WTC11 (cell line): ENCODE data around the gene SPIRE1. TPM values are rescaled to one million over a fixed set of nuclear protein-coding genes. Genes with fewer than 3 reads are reported as not detected.

Source experiments
- ATAC-seq: fragments of 200-7000 bp; cut with Tn5 transposase; 2 replicates; pipeline ENCODE4 v1.10.0; 2021; ENCODE audit warnings: mild to moderate bottlenecking, moderate library complexity
- CTCF ChIA-PET: fragments of 300-600 bp; sonication (Branson Sonifier 250); formaldehyde crosslinking; loops from one replicate; lab custom pipeline; 2021; ENCODE audit warnings: antibody characterized with exemption; lab: Charles Lee
- POLR2A ChIA-PET: fragments of 350-600 bp; sonication (Branson Sonifier 250); formaldehyde crosslinking; loops from one replicate; lab custom pipeline; 2021; ENCODE audit warnings: antibody characterized with exemption; lab: Charles Lee
- DNase-seq: peaks from one replicate; pipeline ENCODE4 v3.0.0; 2021; ENCODE audit warnings: low spot score
- H3K27ac Mint-ChIP-seq: 2 replicates; pipeline ENCODE4 v1.8.0; 2021; ENCODE audit warnings: mixed read lengths
- H3K27me3 Mint-ChIP-seq: 2 replicates; pipeline ENCODE4 v1.8.0; 2021; ENCODE audit warnings: low read depth, mild to moderate bottlenecking, moderate library complexity, mixed read lengths
- H3K36me3 Mint-ChIP-seq: 2 replicates; pipeline ENCODE4 v1.8.0; 2021; ENCODE audit warnings: mixed read lengths
- H3K4me1 Mint-ChIP-seq: 2 replicates; pipeline ENCODE4 v1.8.0; 2022; ENCODE audit warnings: mixed read lengths
- H3K4me3 Mint-ChIP-seq: 2 replicates; pipeline ENCODE4 v1.8.0; 2021; ENCODE audit warnings: mild to moderate bottlenecking, moderate library complexity, mixed read lengths
- H3K9me3 Mint-ChIP-seq: 2 replicates; pipeline ENCODE4 v1.8.0; 2021; ENCODE audit warnings: mixed read lengths
- CREB1 ChIP-seq: sonication (generic); formaldehyde crosslinking; IDR thresholded peaks from 2 replicates; pipeline ENCODE4 v1.8.0; 2023; ENCODE audit warnings: mild to moderate bottlenecking, missing genetic modification reagents
- E2F5 ChIP-seq: sonication (generic); formaldehyde crosslinking; IDR thresholded peaks from 2 replicates; pipeline ENCODE4 v1.8.1; 2022; ENCODE audit warnings: mild to moderate bottlenecking, moderate library complexity, missing genetic modification reagents
- EMX1 ChIP-seq: fragments of 250-450 bp; sonication (Bioruptor Pico); IDR thresholded peaks from 2 replicates; pipeline ENCODE4 v1.8.0; 2021; ENCODE audit warnings: mild to moderate bottlenecking
- ERG ChIP-seq: fragments of 250-450 bp; sonication (Bioruptor Pico); IDR thresholded peaks from 2 replicates; pipeline ENCODE4 v1.8.0; 2021; ENCODE audit warnings: mild to moderate bottlenecking
- FOXK1 ChIP-seq: sonication (generic); formaldehyde crosslinking; IDR thresholded peaks from 2 replicates; pipeline ENCODE4 v1.8.0; 2022; ENCODE audit warnings: mild to moderate bottlenecking, moderate library complexity, missing genetic modification reagents
- FOXP1 ChIP-seq: sonication (generic); formaldehyde crosslinking; IDR thresholded peaks from 2 replicates; pipeline ENCODE4 v1.8.0; 2022; ENCODE audit warnings: missing genetic modification reagents, mild to moderate bottlenecking, moderate library complexity, borderline replicate concordance
- HMGA2 ChIP-seq: fragments of 250-450 bp; sonication (Bioruptor Pico); IDR thresholded peaks from 2 replicates; pipeline ENCODE4 v1.4.0; 2021; ENCODE audit warnings: mild to moderate bottlenecking, moderate library complexity
- IRF1 ChIP-seq: sonication (generic); formaldehyde crosslinking; IDR thresholded peaks from 2 replicates; pipeline ENCODE4 v1.8.0; 2023; ENCODE audit warnings: missing genetic modification reagents
- MXD4 ChIP-seq: fragments of 250-450 bp; sonication (Bioruptor Pico); IDR thresholded peaks from 2 replicates; pipeline ENCODE4 v1.8.0; 2021; ENCODE audit warnings: mild to moderate bottlenecking, moderate library complexity, borderline replicate concordance
- MYBL2 ChIP-seq: sonication (generic); formaldehyde crosslinking; IDR thresholded peaks from 2 replicates; pipeline ENCODE4 v1.8.1; 2023; ENCODE audit warnings: mild to moderate bottlenecking, moderate library complexity, missing genetic modification reagents
- PRRX2 ChIP-seq: fragments of 250-450 bp; sonication (Bioruptor Pico); IDR thresholded peaks from 2 replicates; pipeline ENCODE4 v1.8.0; 2021; ENCODE audit warnings: mild to moderate bottlenecking
- TEAD1 ChIP-seq: sonication (generic); formaldehyde crosslinking; IDR thresholded peaks from 2 replicates; pipeline ENCODE4 v1.8.0; 2022; ENCODE audit warnings: mild to moderate bottlenecking, missing genetic modification reagents
- ZBTB43 ChIP-seq: sonication (generic); formaldehyde crosslinking; IDR thresholded peaks from 2 replicates; pipeline ENCODE4 v1.8.1; 2023; ENCODE audit warnings: mild to moderate bottlenecking, missing genetic modification reagents
- ZNF263 ChIP-seq: sonication (generic); formaldehyde crosslinking; IDR thresholded peaks from 2 replicates; pipeline ENCODE4 v1.8.1; 2022; ENCODE audit warnings: low read depth, mild to moderate bottlenecking, moderate library complexity, missing genetic modification reagents
- ZNF281 ChIP-seq: sonication (generic); formaldehyde crosslinking; IDR thresholded peaks from 2 replicates; pipeline ENCODE4 v1.8.0; 2023; ENCODE audit warnings: mild to moderate bottlenecking, missing genetic modification reagents
- ZNF317 ChIP-seq: sonication (generic); formaldehyde crosslinking; IDR thresholded peaks from 2 replicates; pipeline ENCODE4 v1.8.1; 2023; ENCODE audit warnings: low read depth, mild to moderate bottlenecking, moderate library complexity, missing genetic modification reagents, borderline replicate concordance
- ZNF396 ChIP-seq: fragments of 250-450 bp; sonication (Bioruptor Pico); IDR thresholded peaks from 2 replicates; pipeline ENCODE4 v1.8.0; 2021; ENCODE audit warnings: mild to moderate bottlenecking, moderate library complexity, borderline replicate concordance
- ZNF416 ChIP-seq: fragments of 250-450 bp; sonication (Bioruptor Pico); IDR thresholded peaks from 2 replicates; pipeline ENCODE4 v1.9.0; 2021; ENCODE audit warnings: mild to moderate bottlenecking, inconsistent platforms
- ZNF425 ChIP-seq: fragments of 250-450 bp; sonication (Bioruptor Pico); conservative IDR thresholded peaks from 2 replicates; pipeline ENCODE4 v1.9.0; 2021; ENCODE audit warnings: mild to moderate bottlenecking
- total RNA-seq: library from RNA; stranded (reverse); gene quantifications from 3 replicates; pipeline ENCODE4 v1.2.3, GENCODE V29; 2021

Gene SPIRE1
- total RNA-seq, 1 experiment from 2014 or later, result 19.3 TPM

GRCh38 chr18:12491611-12492435 lies 166.1 kb downstream of the SPIRE1 start:
- H3K36me3 Mint-ChIP-seq, result peaks cover 3% of the 10 kb centered on the region; the same call in 1 of the 2 replicates
- TF ChIP-seq EMX1 (CRISPR knock-in tag), result no peak
- no peak for TF ChIP-seq ZNF281 (CRISPR knock-in tag)
- TF ChIP-seq MXD4 (CRISPR knock-in tag), result no peak
- no peak for TF ChIP-seq ZNF317 (CRISPR knock-in tag)
- no peak for TF ChIP-seq PRRX2 (CRISPR knock-in tag)
- no peak for TF ChIP-seq ERG
- TF ChIP-seq E2F5 (CRISPR knock-in tag), result no peak
- no peak for TF ChIP-seq ZNF425
- TF ChIP-seq IRF1 (CRISPR knock-in tag), result no peak
- TF ChIP-seq TEAD1 (CRISPR knock-in tag), result no peak
- no peak for TF ChIP-seq ZNF263 (CRISPR knock-in tag)
- no peak for TF ChIP-seq MYBL2 (CRISPR knock-in tag)
- TF ChIP-seq FOXP1 (CRISPR knock-in tag), result no peak
- TF ChIP-seq CREB1 (CRISPR knock-in tag), result no peak
- no peak for TF ChIP-seq ZBTB43 (CRISPR knock-in tag)
- no peak for TF ChIP-seq FOXK1 (CRISPR knock-in tag)
- TF ChIP-seq ZNF396 (CRISPR knock-in tag), result no peak
- TF ChIP-seq ZNF416 (CRISPR knock-in tag), result no peak
- no peak for TF ChIP-seq HMGA2 (CRISPR knock-in tag)
- H3K27ac Mint-ChIP-seq, result peak overlapping the region; percentile 1
- no peaks in the 10 kb centered on the region for H3K4me1 Mint-ChIP-seq
- ATAC-seq (no peak), DNase-seq (no peak)
- H3K9me3 Mint-ChIP-seq, result peaks cover 3% of the 10 kb centered on the region; the same call in 1 of the 2 replicates
- ChIA-PET POLR2A (no interaction called here), CTCF (no interaction called here)
- H3K4me3 Mint-ChIP-seq, result no peak overlapping the region
- no peaks in the 10 kb centered on the region for H3K27me3 Mint-ChIP-seq
